ENCODE measurements around the gene ZNF296. TPM values are rescaled to one million over a fixed set of nuclear protein-coding genes. Genes with fewer than 3 reads are reported as not detected.
A peak's percentile ranks its signal among the peaks of the same experiment; 100 is the strongest.

ZNF296 gene
- total RNA-seq, 2 experiments from 2014 or later, result 5.0 to 6.3 TPM

DNA sequence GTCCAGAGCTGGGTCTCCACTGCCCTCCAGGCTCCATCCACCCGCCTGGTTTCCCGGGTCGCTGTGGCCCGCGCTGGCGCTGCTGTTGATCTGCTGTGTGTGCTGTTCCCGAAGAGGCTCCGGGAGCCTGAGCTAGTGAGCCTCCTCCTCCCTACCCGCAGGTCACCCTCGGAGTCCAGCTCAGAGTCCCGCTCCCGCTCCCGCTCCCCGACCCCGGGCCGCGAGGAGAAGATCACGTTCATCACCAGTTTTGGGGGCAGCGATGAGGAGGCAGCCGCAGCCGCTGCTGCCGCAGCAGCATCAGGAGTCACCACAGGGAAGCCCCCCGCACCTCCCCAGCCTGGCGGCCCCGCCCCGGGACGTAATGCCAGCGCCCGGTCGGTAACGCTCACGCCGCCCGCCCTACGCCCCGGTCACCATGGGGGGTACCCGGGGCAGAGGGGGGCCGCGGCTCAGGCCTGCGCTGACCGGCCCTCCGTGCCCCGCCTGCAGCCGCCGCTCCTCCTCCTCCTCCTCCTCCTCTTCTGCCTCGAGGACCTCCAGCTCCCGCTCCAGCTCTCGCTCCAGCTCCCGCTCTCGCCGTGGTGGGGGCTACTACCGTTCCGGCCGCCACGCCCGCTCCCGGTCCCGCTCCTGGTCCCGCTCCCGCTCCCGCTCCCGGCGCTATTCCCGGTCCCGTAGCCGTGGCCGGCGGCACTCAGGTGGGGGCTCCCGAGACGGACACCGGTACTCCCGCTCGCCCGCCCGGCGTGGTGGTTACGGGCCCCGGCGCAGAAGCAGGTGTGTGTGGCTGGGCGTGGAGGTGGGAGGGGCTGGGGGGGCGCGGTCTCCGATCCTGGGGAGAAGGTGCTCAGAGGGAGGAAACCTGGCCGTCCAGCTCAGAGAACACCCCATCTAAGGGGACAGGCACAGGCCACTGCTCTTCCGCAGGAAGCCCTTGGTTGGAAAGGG is 12.2 kb downstream of the ZNF296 start:
- Mint-ChIP-seq H3K36me3 (ENCODE audit: low read depth) (peaks cover 38% of the 10 kb centered on the region), H3K4me1 (ENCODE audit: low read depth) (peaks cover 2% of the 10 kb centered on the region), H3K27me3 (no peaks in the 10 kb centered on the region), H3K4me3 (no peak overlapping the region), H3K9me3 (no peaks in the 10 kb centered on the region), H3K27ac (no peak overlapping the region)
- intact Hi-C loops (cut with micrococcal nuclease), result no loop called here
- TF ChIP-seq, protein P1, sequence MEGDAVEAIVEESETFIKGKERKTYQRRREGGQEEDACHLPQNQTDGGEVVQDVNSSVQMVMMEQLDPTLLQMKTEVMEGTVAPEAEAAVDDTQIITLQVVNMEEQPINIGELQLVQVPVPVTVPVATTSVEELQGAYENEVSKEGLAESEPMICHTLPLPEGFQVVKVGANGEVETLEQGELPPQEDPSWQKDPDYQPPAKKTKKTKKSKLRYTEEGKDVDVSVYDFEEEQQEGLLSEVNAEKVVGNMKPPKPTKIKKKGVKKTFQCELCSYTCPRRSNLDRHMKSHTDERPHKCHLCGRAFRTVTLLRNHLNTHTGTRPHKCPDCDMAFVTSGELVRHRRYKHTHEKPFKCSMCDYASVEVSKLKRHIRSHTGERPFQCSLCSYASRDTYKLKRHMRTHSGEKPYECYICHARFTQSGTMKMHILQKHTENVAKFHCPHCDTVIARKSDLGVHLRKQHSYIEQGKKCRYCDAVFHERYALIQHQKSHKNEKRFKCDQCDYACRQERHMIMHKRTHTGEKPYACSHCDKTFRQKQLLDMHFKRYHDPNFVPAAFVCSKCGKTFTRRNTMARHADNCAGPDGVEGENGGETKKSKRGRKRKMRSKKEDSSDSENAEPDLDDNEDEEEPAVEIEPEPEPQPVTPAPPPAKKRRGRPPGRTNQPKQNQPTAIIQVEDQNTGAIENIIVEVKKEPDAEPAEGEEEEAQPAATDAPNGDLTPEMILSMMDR (IDR thresholded peaks at IDR 0.05), result no peak
- DNase-seq (no peak), ATAC-seq (no peak)
- ChIA-PET POLR2A (interaction anchor here (1.0 to 1.2 kb wide), 3 partner anchors 14 to 63 kb away, joined by 3 to 4 read pairs (median 3); partner anchors contain the start of genes GEMIN7 and RELB), CTCF (interaction anchor here (1.8 kb wide), 1 partner anchor 75 kb away, joined by 3 read pairs; no protein-coding TSS in a partner anchor)

DNA sequence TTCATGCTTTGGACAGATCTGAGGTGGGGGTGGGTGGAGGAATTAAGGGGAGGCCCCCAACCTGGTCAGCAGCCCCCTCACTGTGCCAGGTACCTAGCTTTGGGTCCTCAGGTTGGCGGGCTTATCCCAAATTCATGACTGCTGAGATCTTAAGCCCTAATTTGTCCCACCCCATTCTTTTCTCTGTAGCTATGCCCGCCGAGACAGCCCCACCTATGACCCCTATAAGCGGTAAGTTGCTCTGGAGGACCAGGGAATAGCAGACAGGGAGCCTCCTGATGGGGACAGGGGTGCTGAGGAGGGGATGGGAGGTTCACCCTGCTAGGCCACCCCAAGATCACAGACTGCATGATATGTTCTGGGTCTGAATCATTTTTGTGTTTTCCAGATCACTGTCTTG is 14.3 kb downstream of the ZNF296 start:
- no peak for ATAC-seq

DNA sequence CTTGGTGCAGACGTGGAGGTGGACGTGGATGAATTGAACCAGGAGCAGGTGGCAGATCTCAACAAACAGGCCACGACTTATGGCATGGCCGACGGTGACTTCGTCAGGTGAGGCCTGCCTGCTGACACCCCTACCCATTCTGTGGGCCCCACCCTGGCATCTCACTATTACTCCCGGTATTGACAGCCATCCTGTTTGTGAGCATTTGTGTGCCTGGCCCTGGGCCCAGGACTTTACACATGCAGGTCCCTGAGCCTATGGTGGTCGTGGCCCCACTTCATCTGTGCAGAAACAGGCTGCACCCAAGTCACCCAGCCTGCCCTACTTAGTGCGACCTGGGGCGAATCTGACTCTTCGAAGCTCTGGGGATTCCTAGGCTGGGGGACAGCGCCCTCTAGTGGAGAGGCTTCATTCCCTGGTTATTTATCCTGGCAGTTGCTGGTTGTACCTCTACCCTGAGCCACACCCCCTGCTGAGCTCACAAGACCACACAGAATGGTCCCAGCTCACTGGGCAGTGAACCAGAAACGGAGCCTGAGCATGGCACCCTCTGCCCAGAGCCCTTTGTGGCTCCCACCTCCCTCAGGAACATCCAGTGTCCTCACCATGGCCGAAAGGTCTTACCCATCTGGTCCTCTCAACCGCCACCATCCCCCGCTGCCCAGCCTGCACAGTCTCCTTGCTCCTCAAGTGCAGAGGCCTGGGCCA is 16.9 kb downstream of the ZNF296 start:
- ChIA-PET POLR2A (interaction anchor here (1.1 to 1.7 kb wide), 3 partner anchors 10 to 57 kb away, joined by 3 to 5 read pairs (median 4); partner anchors contain the start of gene CLASRP), CTCF (interaction anchor here (0.5 to 2.3 kb wide), 32 partner anchors 9 to 299 kb away, joined by 3 to 27 read pairs (median 6); partner anchors contain the start of genes BLOC1S3, CLASRP, CLPTM1 and GEMIN7)
- DNase-seq (peak; percentile 92), ATAC-seq (peak; percentile 95)
- H3K36me3 Mint-ChIP-seq (ENCODE audit: low read depth), result peaks cover 49% of the 10 kb centered on the region
- TF ChIP-seq, protein P1 (IDR thresholded peaks at IDR 0.05), result peak; percentile 88
- H3K4me3 Mint-ChIP-seq, result no peak overlapping the region
- peaks cover 2% of the 10 kb centered on the region for H3K4me1 Mint-ChIP-seq (ENCODE audit: low read depth)
- no peaks in the 10 kb centered on the region for H3K9me3 Mint-ChIP-seq
- no peak overlapping the region for H3K27ac Mint-ChIP-seq
- H3K27me3 Mint-ChIP-seq, result no peaks in the 10 kb centered on the region
- intact Hi-C loops (cut with micrococcal nuclease), result no loop called here

More for the DNA sequence above, 14.3 kb downstream of the ZNF296 start:
- Mint-ChIP-seq H3K9me3 (no peaks in the 10 kb centered on the region), H3K27me3 (no peaks in the 10 kb centered on the region), H3K4me3 (no peak overlapping the region), H3K36me3 (ENCODE audit: low read depth) (peaks cover 52% of the 10 kb centered on the region), H3K4me1 (ENCODE audit: low read depth) (peaks cover 2% of the 10 kb centered on the region), H3K27ac (no peak overlapping the region)
- TF ChIP-seq, protein P1 (IDR thresholded peaks at IDR 0.05), result no peak
- ChIA-PET POLR2A (interaction anchor here (0.7 to 0.9 kb wide), 3 partner anchors 29 to 102 kb away, joined by 3 read pairs; no protein-coding TSS in a partner anchor), CTCF (interaction anchor here (1.0 kb wide), 1 partner anchor 176 kb away, joined by 3 read pairs; no protein-coding TSS in a partner anchor)
- no peak for DNase-seq
- intact Hi-C loops (cut with micrococcal nuclease), result no loop called here

DNA sequence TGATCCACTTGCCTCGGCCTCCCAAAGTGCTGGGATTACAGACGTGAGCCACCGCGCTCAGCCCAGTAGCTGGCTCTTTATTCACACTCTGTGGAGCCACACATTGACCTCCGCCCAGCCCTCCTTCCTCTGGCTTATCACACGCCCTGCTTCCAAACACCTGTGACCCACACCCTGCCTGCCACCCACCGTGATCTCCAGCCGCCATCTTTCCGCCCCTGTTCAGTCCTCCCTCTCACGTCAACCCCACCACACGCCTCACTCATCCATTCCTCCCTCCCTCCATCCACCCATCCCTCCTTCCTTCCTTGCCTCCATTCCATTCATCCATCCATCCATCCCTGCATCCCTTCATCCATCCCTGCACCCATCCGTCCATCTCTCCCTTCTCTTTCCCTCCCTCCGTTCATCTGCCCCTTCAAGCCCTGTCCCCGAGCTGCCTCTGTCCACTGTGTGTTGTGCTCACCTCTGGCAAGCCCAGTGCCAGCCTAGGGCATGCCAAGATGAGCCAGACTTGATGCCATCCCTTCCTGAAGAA is 17.6 kb downstream of the ZNF296 start:
- H3K36me3 Mint-ChIP-seq (ENCODE audit: low read depth), result peaks cover 49% of the 10 kb centered on the region
- no peak overlapping the region for H3K27ac Mint-ChIP-seq
- intact Hi-C loops (cut with micrococcal nuclease), result no loop called here
- TF ChIP-seq, protein P1 (IDR thresholded peaks at IDR 0.05), result no peak
- ATAC-seq, result no peak
- no peak for DNase-seq
- H3K4me1 Mint-ChIP-seq (ENCODE audit: low read depth), result peaks cover 2% of the 10 kb centered on the region
- no peaks in the 10 kb centered on the region for H3K9me3 Mint-ChIP-seq
- no peaks in the 10 kb centered on the region for H3K27me3 Mint-ChIP-seq
- CTCF ChIA-PET, result interaction anchor here (1.1 to 2.1 kb wide), 16 partner anchors 10 to 129 kb away, joined by 3 to 27 read pairs (median 6); partner anchors contain the start of genes BLOC1S3, CLASRP, CLPTM1 and GEMIN7
- POLR2A ChIA-PET, result interaction anchor here (1.1 to 1.3 kb wide), 2 partner anchors 20 to 56 kb away, joined by 3 to 5 read pairs; partner anchors contain the start of gene CLASRP
- H3K4me3 Mint-ChIP-seq, result no peak overlapping the region

Measured in activated CD8-positive, alpha-beta T cell treated with anti-CD3 and anti-CD28 coated beads for 36 hours (primary cell).